GM12874 (cell line): ENCODE measurements around the gene MDM4.

Source experiments
- CTCF ChIP-seq: IDR thresholded peaks from 2 replicates; pipeline ENCODE4 v1.5.1; 2011; ENCODE audit warnings: low read depth, mild to moderate bottlenecking, control low read depth, low read length, moderate library complexity; ENCODE audit not compliant: insufficient read depth

The MDM4 gene

GRCh38 chr1:204583909-204584632 is 67.9 kb downstream of the MDM4 start:
- TF ChIP-seq CTCF: no peak

GRCh38 chr1:204584699-204585372 is 68.6 kb downstream of the MDM4 start:
- TF ChIP-seq CTCF: no peak

- no peak for TF ChIP-seq CTCF
Observed at GRCh38 chr1:204587621-204588020, 71.4 kb downstream of the MDM4 start.

- TF ChIP-seq CTCF: no peak
Observed at GRCh38 chr1:204588826-204589225, 72.6 kb downstream of the MDM4 start.

GRCh38 chr1:204589409-204590038 is 73.3 kb downstream of the MDM4 start:
- no peak for TF ChIP-seq CTCF

- no peak for TF ChIP-seq CTCF
Observed at GRCh38 chr1:204591473-204592090, 75.4 kb downstream of the MDM4 start.
